DND-41 (cell line): ENCODE results near the gene PRR5.

Experiments used
- ATAC-seq: fragments of 200-7000 bp; cut with Tn5 transposase; 3 replicates; pipeline ENCODE4 v1.9.1; 2021; ENCODE audit warnings: low read depth; ENCODE audit not compliant: insufficient read depth
- DNase-seq: peaks from one replicate; pipeline ENCODE4 v3.0.0-alpha.2; 2020
- H2AFZ ChIP-seq: 2 replicates; pipeline ENCODE4 v1.6.0; 2012; ENCODE audit warnings: low read depth, low read length
- H3K27ac ChIP-seq: 2 replicates; pipeline ENCODE4 v1.5.1; 2012; ENCODE audit warnings: low read length, inconsistent platforms
- H3K27me3 ChIP-seq: fragments of 200-600 bp; sonication (generic); 2 replicates; pipeline ENCODE4 v1.6.0; 2012; ENCODE audit warnings: low read length, mild to moderate bottlenecking, inconsistent platforms; ENCODE audit not compliant: insufficient read depth, poor library complexity
- H3K36me3 ChIP-seq: 2 replicates; pipeline ENCODE4 v1.5.1; 2012; ENCODE audit warnings: low read length, inconsistent platforms; ENCODE audit not compliant: insufficient read depth
- H3K4me1 ChIP-seq: 2 replicates; pipeline ENCODE4 v1.5.1; 2012; ENCODE audit warnings: mild to moderate bottlenecking, low read length; ENCODE audit not compliant: insufficient read depth
- H3K4me2 ChIP-seq: 2 replicates; pipeline ENCODE4 v1.6.0; 2012; ENCODE audit warnings: mild to moderate bottlenecking, moderate library complexity, low read length, inconsistent platforms; ENCODE audit not compliant: insufficient read depth
- H3K4me3 ChIP-seq, 2 experiments: fragments of 200-600 bp in 1 of 2; shearing (Covaris generic) in 1 of 2; 2 replicates each; pipeline ENCODE4 v1.5.1; 2012 to 2016; ENCODE audit warnings: inconsistent platforms in 2 of 2, low read length in 2 of 2, mild to moderate bottlenecking in 2 of 2, low read depth in 1 of 2, moderate library complexity in 1 of 2
- H3K79me2 ChIP-seq: 2 replicates; pipeline ENCODE4 v1.6.0; 2012; ENCODE audit warnings: low read length, inconsistent platforms; ENCODE audit not compliant: insufficient read depth
- H3K9ac ChIP-seq: 2 replicates; pipeline ENCODE4 v1.6.0; 2012; ENCODE audit warnings: low read depth, mild to moderate bottlenecking, inconsistent platforms, low read length, moderate library complexity
- H3K9me3 ChIP-seq: 2 replicates; pipeline ENCODE4 v1.5.1; 2012; ENCODE audit warnings: low read length, moderate library complexity, mild to moderate bottlenecking, inconsistent platforms; ENCODE audit not compliant: insufficient read depth, severe bottlenecking
- H4K20me1 ChIP-seq: 2 replicates; pipeline ENCODE4 v1.6.0; 2012; ENCODE audit warnings: low read length; ENCODE audit not compliant: insufficient read depth
- CTCF ChIP-seq: IDR thresholded peaks from 2 replicates; pipeline ENCODE4 v1.5.1; 2012; ENCODE audit warnings: borderline replicate concordance, low read length, moderate library complexity, mild to moderate bottlenecking; ENCODE audit not compliant: poor library complexity, severe bottlenecking; ENCODE audit errors: extremely low read depth
- EZH2 ChIP-seq: IDR thresholded peaks from 3 replicates; pipeline ENCODE4 v1.6.1; 2012; ENCODE audit warnings: borderline replicate concordance, low read depth, mild to moderate bottlenecking, moderate library complexity, low read length, inconsistent platforms; ENCODE audit not compliant: severe bottlenecking

The PRR5 gene

GRCh38 chr22:44676441-44677352 lies 25.3 kb upstream of the PRR5 start:
- Histone ChIP-seq H3K79me2 (no peaks in the 10 kb centered on the region), H3K9me3 (no peaks in the 10 kb centered on the region), H3K27me3 (no peaks in the 10 kb centered on the region), H2AFZ (no peak overlapping the region), H3K4me2 (no peak overlapping the region), H3K9ac (no peak overlapping the region), H3K36me3 (no peaks in the 10 kb centered on the region), H4K20me1 (0 out of 2 replicates have a peak, but pooled peaks cover 3% of the 10 kb centered on the region), H3K27ac (no peak overlapping the region), H3K4me1 (no peaks in the 10 kb centered on the region), H3K4me3 (no peak overlapping the region)
- TF ChIP-seq CTCF (no peak), EZH2 (no peak)
- no peak for ATAC-seq
- no peak for DNase-seq

GRCh38 chr22:44677353-44677840 lies 24.6 kb upstream of the PRR5 start:
- Histone ChIP-seq H3K4me1 (no peaks in the 10 kb centered on the region), H3K27ac (no peak overlapping the region), H3K4me3 (no peak overlapping the region), H3K4me2 (no peak overlapping the region), H3K27me3 (no peaks in the 10 kb centered on the region), H3K36me3 (no peaks in the 10 kb centered on the region), H4K20me1 (0 out of 2 replicates have a peak, but pooled peaks cover 3% of the 10 kb centered on the region), H3K9ac (no peak overlapping the region), H2AFZ (no peak overlapping the region), H3K79me2 (no peaks in the 10 kb centered on the region), H3K9me3 (no peaks in the 10 kb centered on the region)
- ATAC-seq: no peak
- TF ChIP-seq EZH2: no peak
- no peak for TF ChIP-seq CTCF
- DNase-seq: no peak

GRCh38 chr22:44677871-44678555 lies 24.0 kb upstream of the PRR5 start:
- Histone ChIP-seq H3K36me3 (no peaks in the 10 kb centered on the region), H3K4me1 (no peaks in the 10 kb centered on the region), H3K9me3 (no peaks in the 10 kb centered on the region), H3K27me3 (no peaks in the 10 kb centered on the region), H3K9ac (no peak overlapping the region), H2AFZ (no peak overlapping the region), H4K20me1 (0 out of 2 replicates have a peak, but pooled peaks cover 3% of the 10 kb centered on the region), H3K79me2 (no peaks in the 10 kb centered on the region), H3K4me3 (no peak overlapping the region), H3K4me2 (no peak overlapping the region), H3K27ac (no peak overlapping the region)
- no peak for TF ChIP-seq CTCF
- no peak for TF ChIP-seq EZH2
- ATAC-seq (no peak), DNase-seq (no peak)
